Middle frontal gyrus (tissue), 1 donor: ENCODE results near the gene MIB2.
"Not testable (repeated sequence)": the region's sequence is repeated elsewhere in the genome, so short reads cannot be mapped to it uniquely, and the experiment has no call there.

Source experiments
- DNase-seq: peaks from one replicate; pipeline ENCODE4 v3.0.0-alpha.2; 2015; ENCODE audit warnings: low spot score; ENCODE audit errors: extremely low spot score

MIB2 gene

GRCh38 chr1:1626207-1627141, 11.2 kb downstream of the MIB2 start:
- no peak for DNase-seq

- no peak for DNase-seq
Observed at GRCh38 chr1:1627261-1627828, 12.0 kb downstream of the MIB2 start.

- no peak for DNase-seq
Observed at GRCh38 chr1:1627829-1628753, 12.8 kb downstream of the MIB2 start.

GRCh38 chr1:1628754-1629429, 13.6 kb downstream of the MIB2 start:
- no peak for DNase-seq

- DNase-seq = no peak
Observed at GRCh38 chr1:1629430-1630190, 14.3 kb downstream of the MIB2 start.

GRCh38 chr1:1630191-1630964, 15.1 kb downstream of the MIB2 start:
- DNase-seq = no peak

GRCh38 chr1:1630965-1631781, 15.9 kb downstream of the MIB2 start:
- DNase-seq = no peak

GRCh38 chr1:1631782-1632420, 16.6 kb downstream of the MIB2 start, which contains the start of gene MMP23B:
TSS of gene MMP23B (plus strand) at chr1:1632173. CDS start at chr1:1632219, 46 bp downstream.
- no peak for DNase-seq

GRCh38 chr1:1633409-1633808, 18.1 kb downstream of the MIB2 start:
- DNase-seq = not testable (repeated sequence)

- DNase-seq = not testable (repeated sequence)
Observed at GRCh38 chr1:1634613-1635012, 19.3 kb downstream of the MIB2 start.

GRCh38 chr1:1636621-1637478, 21.6 kb downstream of the MIB2 start:
- DNase-seq = not testable (repeated sequence)

GRCh38 chr1:1637479-1637875, 22.2 kb downstream of the MIB2 start:
- not testable (repeated sequence) for DNase-seq

- not testable (repeated sequence) for DNase-seq
Observed at GRCh38 chr1:1638528-1638927, 23.2 kb downstream of the MIB2 start.

GRCh38 chr1:1639368-1639767, 24.1 kb downstream of the MIB2 start:
- DNase-seq = not testable (repeated sequence)

GRCh38 chr1:1640081-1640480, 24.8 kb downstream of the MIB2 start:
- not testable (repeated sequence) for DNase-seq

- not testable (repeated sequence) for DNase-seq
Observed at GRCh38 chr1:1640711-1641461, 25.6 kb downstream of the MIB2 start.
